Measurements from ENCODE around the gene CIC.
A peak's percentile ranks its signal among the peaks of the same experiment; 100 is the strongest.

CIC gene

GRCh38 chr19:42284591-42285341 is 15.7 kb downstream of the CIC start:
- no peak for DNase-seq
- peaks cover 11% of the 10 kb centered on the region for H3K36me3 Mint-ChIP-seq (ENCODE audit: low read depth)

GRCh38 chr19:42285541-42285941 is 16.5 kb downstream of the CIC start:
- TF ChIP-seq, protein P1, sequence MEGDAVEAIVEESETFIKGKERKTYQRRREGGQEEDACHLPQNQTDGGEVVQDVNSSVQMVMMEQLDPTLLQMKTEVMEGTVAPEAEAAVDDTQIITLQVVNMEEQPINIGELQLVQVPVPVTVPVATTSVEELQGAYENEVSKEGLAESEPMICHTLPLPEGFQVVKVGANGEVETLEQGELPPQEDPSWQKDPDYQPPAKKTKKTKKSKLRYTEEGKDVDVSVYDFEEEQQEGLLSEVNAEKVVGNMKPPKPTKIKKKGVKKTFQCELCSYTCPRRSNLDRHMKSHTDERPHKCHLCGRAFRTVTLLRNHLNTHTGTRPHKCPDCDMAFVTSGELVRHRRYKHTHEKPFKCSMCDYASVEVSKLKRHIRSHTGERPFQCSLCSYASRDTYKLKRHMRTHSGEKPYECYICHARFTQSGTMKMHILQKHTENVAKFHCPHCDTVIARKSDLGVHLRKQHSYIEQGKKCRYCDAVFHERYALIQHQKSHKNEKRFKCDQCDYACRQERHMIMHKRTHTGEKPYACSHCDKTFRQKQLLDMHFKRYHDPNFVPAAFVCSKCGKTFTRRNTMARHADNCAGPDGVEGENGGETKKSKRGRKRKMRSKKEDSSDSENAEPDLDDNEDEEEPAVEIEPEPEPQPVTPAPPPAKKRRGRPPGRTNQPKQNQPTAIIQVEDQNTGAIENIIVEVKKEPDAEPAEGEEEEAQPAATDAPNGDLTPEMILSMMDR (IDR thresholded peaks at IDR 0.05), result no peak
- peak overlapping the region; percentile 98 for H3K27ac Mint-ChIP-seq
- no peaks in the 10 kb centered on the region for H3K9me3 Mint-ChIP-seq
- H3K4me1 Mint-ChIP-seq, result peaks cover 32% of the 10 kb centered on the region
- peaks cover 12% of the 10 kb centered on the region for H3K36me3 Mint-ChIP-seq (ENCODE audit: low read depth)
- peak overlapping the region; percentile 97 for H3K4me3 Mint-ChIP-seq
- DNase-seq, result no peak
- no peaks in the 10 kb centered on the region for H3K27me3 Mint-ChIP-seq (ENCODE audit: low read depth, poor library complexity)

More at GRCh38 chr19:42284591-42285341, 15.7 kb downstream of the CIC start:
- Mint-ChIP-seq H3K4me3 (peak overlapping the region; percentile 97), H3K27me3 (ENCODE audit: low read depth, poor library complexity) (no peaks in the 10 kb centered on the region), H3K4me1 (peaks cover 32% of the 10 kb centered on the region), H3K9me3 (no peaks in the 10 kb centered on the region), H3K27ac (peak overlapping the region; percentile 93)
- TF ChIP-seq, protein P1 (IDR thresholded peaks at IDR 0.05), result no peak

DNA sequence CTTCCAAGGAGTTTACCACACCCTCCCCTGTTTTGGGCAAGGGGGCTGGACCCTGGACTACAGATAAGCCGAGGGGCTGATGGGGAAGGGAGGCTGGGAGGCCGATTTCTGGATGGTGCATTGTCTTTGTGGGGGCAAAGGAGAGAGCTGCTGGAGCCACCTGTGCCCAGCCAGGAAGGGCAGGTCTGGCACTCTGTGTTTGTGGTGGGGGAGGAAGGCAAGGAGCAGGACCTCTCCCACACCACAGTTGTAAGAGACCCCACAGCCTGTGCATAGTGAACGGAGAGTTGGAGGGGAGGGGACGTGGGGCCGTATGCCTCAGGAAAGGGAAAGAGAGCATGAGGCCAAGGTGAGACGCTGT is 16.9 kb downstream of the CIC start:
- Mint-ChIP-seq H3K4me3 (peak overlapping the region; percentile 97), H3K4me1 (peaks cover 32% of the 10 kb centered on the region), H3K27me3 (ENCODE audit: low read depth, poor library complexity) (no peaks in the 10 kb centered on the region), H3K27ac (peak overlapping the region; percentile 98), H3K36me3 (ENCODE audit: low read depth) (peaks cover 12% of the 10 kb centered on the region), H3K9me3 (no peaks in the 10 kb centered on the region)
- TF ChIP-seq, protein P1 (IDR thresholded peaks at IDR 0.05), result no peak
- no peak for DNase-seq

- H3K4me1 Mint-ChIP-seq, result peaks cover 36% of the 10 kb centered on the region
- H3K4me3 Mint-ChIP-seq, result peak overlapping the region; percentile 97
- TF ChIP-seq, protein P1 (IDR thresholded peaks at IDR 0.05), result no peak
- H3K9me3 Mint-ChIP-seq, result no peaks in the 10 kb centered on the region
- no peak for DNase-seq
- peaks cover 16% of the 10 kb centered on the region for H3K36me3 Mint-ChIP-seq (ENCODE audit: low read depth)
- H3K27me3 Mint-ChIP-seq (ENCODE audit: low read depth, poor library complexity), result peaks cover under 1% of the 10 kb centered on the region
- peak overlapping the region; percentile 98 for H3K27ac Mint-ChIP-seq
Observed at GRCh38 chr19:42286349-42287016, 17.4 kb downstream of the CIC start.

- no peak overlapping the region for H3K27ac Mint-ChIP-seq
- H3K4me3 Mint-ChIP-seq, result peak overlapping the region; percentile 66
- no peaks in the 10 kb centered on the region for H3K9me3 Mint-ChIP-seq
- no peak for DNase-seq
- peaks cover 21% of the 10 kb centered on the region for H3K36me3 Mint-ChIP-seq (ENCODE audit: low read depth)
- H3K27me3 Mint-ChIP-seq (ENCODE audit: low read depth, poor library complexity), result peaks cover 4% of the 10 kb centered on the region
- H3K4me1 Mint-ChIP-seq, result peaks cover 41% of the 10 kb centered on the region
- TF ChIP-seq, protein P1 (IDR thresholded peaks at IDR 0.05), result no peak
Observed at GRCh38 chr19:42287017-42287826, 18.2 kb downstream of the CIC start.

Data from nephron progenitor cell (in vitro differentiated cells).